NCI-H510A treated with DMSO at 0.1 percent for 48 hours (cell line): Measurements from ENCODE around the gene HAGH.
"Not testable (repeated sequence)": the region's sequence is repeated elsewhere in the genome, so short reads cannot be mapped to it uniquely, and the experiment has no call there.

Experiments used
- DNase-seq: peaks from one replicate; lab custom pipeline; 2025; lab: John Stamatoyannopoulos, UW

Gene HAGH

GRCh38 chr16:1810106-1810505 is 16.5 kb downstream of the HAGH start:
- DNase-seq, result no peak

DNA sequence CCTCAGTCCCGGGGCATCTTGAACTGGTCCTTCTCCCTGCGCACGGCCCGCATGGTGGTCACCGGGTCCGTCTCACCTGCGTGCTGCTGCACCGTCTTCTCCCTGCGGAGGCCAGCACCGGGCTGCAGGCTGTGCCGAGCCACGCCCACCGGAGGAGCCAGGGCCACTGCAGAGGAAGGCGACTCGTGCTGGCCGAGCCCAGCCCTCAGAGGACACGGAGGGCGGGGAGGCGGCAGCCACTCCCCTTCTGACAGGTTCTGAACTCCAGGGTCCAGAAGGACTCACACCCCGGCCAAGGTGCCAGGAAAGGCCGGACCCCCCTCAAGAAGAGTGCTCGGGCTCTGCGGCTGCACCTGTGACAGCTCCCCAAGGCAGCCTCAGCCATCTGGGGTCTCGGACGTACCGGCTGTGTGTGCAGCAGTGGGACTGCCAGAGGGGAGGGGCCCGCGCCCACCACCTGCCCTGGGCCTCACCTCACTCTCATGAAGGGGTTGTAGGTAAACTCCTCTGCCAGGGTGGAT is 17.3 kb downstream of the HAGH start:
- no peak for DNase-seq

GRCh38 chr16:1808691-1809090 is 17.9 kb downstream of the HAGH start:
- DNase-seq, result no peak

- DNase-seq, result no peak
Observed at GRCh38 chr16:1807626-1808025, 19.0 kb downstream of the HAGH start.

DNA sequence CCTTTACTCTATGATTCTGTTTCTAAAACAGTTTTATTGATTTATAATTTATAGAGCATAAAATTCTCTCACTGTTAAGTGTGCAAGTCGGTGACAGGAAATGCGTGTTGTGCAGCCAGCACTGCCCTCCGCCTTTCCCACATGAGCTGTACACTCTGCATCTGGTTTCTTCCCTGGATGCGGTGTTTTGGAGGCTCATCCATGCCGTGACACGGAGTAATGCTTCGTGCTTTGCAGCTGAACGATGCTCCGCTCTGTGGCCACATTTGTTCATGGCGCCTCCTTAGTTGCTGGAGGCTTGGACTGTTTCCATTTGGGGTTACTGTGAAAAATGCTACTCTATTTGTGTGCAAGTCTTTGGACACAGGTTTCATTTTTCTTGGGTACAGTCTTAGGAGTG is 25.9 kb downstream of the HAGH start:
- DNase-seq, result no peak

DNA sequence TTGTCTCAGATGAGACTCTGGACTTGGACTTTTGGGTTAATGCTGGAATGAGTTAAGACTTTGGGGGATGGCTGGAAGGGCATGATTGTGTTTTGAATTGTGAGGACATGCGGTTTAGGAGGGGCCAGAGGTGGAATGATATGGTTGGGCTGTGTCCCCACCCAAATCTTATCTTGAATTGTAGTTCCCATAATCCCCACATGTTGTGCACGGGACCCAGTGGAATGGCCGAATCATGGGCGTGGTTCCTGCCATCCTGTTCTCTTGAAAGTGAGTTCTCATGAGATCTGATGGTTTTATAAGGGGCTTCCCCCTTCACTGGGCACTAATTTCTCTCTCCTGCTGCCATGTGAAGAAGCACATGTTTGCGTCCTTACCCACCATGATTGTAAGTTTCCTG is 27.4 kb downstream of the HAGH start:
- not testable (repeated sequence) for DNase-seq

GRCh38 chr16:1794908-1795666 is 31.5 kb downstream of the HAGH start:
- DNase-seq, result no peak

DNA sequence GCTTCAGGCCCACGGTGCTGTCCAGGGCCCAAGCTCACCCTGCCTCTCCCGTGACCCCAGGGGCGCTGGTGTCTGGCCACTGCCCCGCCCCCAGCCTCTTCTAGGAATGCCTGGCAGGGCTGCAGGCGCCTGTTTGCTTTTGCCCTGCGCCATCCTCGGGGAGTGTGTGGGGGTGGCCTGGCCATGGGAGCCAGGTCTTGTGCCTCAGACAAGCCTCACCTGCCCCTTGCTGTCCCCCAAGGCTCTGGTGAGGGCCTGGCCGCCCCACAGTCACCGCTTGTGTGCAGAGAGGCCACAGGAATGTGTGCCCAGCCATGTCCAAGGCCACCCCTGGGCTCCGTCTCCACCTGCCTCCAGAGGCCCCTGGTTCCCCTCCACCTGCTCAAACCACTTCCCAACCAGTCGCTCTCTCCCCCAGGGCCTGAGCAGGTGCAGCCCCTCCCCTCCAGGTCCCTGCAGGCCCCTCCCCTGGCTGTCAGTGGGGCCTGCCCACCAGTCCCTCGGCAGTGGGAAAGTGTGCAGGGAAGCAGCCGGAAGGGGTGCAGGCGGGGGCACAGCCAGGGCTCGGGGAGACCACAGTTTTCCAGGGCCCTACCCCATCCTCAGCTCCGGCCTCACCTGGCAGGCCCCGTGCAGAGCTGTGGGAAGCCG is 32.3 kb downstream of the HAGH start:
- DNase-seq, result peak; percentile 32

- no peak for DNase-seq
Observed at GRCh38 chr16:1793578-1794220, 32.9 kb downstream of the HAGH start, which contains the start of gene IGFALS. TSS of gene IGFALS (minus strand) at chr16:1793705. CDS start at chr16:1793652, 53 bp downstream.

- no peak for DNase-seq
Observed at GRCh38 chr16:1792836-1793577, 33.6 kb downstream of the HAGH start.

DNA sequence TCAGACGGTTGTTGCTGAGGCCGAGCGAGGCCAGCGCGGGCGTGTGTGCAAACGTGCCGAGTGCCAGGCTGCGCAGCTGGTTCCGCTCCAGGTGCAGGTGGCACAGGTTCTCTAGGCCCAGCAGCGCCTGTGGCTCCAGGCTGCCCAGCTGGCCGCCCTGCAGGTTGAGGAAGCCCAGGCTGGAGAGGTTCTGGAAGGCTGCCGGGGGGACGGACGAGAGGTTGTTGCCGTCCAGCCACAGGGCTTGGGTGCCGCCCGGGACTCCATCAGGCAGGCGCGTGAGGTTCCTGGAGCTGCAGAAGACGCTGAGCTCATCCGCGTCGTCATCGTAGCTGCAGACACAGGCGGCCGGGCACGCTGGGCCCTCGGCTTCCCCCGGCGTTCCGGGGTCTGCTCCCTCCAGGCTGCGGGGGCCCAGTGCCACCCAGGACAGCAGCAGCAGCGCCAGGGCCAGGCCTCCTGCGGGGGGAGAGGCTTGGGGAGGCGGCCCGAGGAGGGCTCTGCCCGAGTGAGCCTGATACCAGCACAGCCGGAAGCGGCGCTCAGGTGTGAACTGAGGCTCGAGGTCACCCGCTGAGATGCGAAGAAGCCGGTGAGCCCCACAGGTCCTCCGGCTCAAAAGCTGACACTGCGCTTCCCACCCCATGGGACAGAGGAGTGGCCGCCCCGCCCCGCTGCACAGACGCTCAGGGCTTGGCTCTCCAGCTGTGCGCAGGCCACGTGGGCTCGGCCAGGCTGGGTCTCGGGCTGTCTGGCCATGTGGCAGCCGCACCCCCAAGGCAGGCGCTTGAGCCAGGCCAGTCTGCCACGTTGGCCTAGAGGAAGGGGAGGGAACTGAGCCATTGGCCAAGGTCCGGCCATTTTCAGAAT is 34.4 kb downstream of the HAGH start:
- DNase-seq, result no peak

- no peak for DNase-seq
Observed at GRCh38 chr16:1791256-1791942, 35.2 kb downstream of the HAGH start.

DNA sequence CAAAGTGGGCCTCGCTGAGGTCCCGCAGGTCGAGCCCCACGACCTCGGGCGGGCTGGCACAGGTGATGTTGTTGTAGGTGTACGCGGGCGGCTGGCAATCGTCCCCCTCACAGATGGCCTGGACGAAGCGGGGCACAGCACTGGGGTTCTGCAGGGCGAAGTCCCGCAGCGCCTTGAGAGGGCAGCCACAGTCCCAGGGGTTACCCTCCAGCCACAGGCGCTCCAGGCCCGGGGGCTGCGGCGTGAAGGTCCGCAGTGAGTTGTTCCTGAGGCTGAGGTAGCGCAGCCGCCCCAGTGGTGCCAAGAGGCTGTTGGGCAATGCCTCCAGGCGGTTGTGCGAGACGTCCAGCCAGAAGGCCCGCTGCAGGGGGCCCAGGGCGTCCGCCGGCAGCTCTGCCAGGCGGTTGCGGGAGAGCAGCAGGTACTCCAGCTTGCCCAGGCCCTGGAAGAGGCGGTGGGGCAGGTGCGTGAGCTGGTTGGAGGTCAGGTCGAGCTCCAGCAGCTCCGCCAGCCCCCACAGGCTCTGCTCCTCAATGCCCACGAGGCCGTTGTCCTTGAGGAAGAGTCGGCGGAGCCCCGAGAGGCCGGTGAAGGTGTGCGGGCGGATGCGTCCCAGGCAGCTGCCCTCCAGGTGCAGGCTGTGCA is 35.9 kb downstream of the HAGH start:
- DNase-seq, result no peak

- no peak for DNase-seq
Observed at GRCh38 chr16:1790261-1790610, 36.4 kb downstream of the HAGH start.

GRCh38 chr16:1789643-1790045 is 37.0 kb downstream of the HAGH start:
- no peak for DNase-seq

- no peak for DNase-seq
Observed at GRCh38 chr16:1788708-1789100, 37.9 kb downstream of the HAGH start.

DNA sequence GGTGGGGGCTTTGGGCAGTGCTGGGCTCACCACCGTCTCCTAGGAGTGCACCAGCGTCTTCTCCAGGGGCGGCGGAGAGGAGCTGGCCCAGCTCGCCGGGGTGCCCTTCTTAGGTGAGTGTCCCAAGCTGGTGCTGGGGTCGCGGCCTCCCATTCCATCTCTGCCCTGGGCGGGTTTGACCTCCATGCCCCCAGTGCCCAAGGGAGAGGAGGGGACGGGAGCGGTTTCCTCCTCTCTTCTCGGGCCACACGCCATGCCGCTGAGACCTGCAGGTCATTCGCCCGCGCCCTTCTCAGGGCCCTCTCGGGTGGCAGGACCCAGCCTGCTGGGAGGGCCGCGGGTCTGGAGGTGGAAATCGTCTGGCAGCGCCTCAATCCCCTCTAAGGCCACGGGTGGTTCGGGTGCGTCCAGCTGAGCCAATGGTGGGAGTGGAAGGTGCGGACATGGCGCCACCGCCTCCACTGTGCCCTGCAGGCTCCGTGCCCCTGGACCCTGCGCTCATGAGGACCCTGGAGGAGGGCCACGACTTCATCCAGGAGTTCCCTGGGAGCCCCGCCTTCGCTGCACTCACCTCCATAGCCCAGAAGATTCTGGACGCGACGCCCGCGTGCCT is 38.4 kb downstream of the HAGH start:
- no peak for DNase-seq

DNA sequence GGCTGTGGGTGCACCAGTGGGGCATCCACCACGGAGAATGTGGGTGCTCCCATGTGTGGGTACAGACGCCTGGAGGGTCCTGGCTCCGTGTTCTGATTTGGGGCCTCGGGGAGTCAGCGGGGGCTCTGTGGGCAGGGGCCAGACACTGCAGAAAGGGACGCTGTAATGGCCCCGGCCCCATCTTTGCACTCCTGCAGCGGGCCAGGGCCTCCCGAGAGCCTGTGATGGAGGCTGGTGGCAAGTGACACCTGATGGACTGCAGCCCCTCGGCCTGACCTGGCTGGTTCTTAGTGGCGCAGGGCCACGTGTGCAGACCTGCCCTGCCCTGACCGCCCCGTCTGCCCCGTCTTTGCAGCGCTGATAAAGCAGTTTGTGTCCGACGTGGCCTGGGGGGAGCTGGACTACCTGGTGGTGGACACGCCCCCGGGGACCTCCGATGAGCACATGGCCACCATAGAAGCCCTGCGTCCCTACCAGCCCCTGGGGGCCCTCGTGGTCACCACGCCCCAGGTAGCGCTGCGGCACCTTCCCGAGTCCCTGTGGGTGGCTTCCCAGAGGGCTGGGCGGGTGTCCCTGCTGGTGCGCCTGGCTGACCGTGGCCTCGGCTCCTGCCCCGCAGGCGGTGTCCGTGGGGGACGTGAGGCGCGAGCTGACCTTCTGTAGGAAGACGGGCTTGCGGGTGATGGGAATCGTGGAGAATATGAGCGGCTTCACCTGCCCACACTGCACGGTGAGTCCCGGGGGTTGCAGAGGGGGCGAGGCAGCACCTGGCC is 39.1 kb downstream of the HAGH start:
- DNase-seq, result no peak

GRCh38 chr16:1787056-1787321 is 39.6 kb downstream of the HAGH start:
- DNase-seq, result no peak
